Neural cell (in vitro differentiated cells): ENCODE measurements around the gene MCOLN3. TPM values are rescaled to one million over a fixed set of nuclear protein-coding genes. Genes with fewer than 3 reads are reported as not detected.
A peak's percentile ranks its signal among the peaks of the same experiment; 100 is the strongest.

ENCODE experiments used
- H2AFZ ChIP-seq: fragments of 200-600, 300-800 bp; sonication (generic), shearing (Covaris generic); 2 replicates; pipeline ENCODE4 v1.6.0; 2014; ENCODE audit warnings: low read depth, mild to moderate bottlenecking, antibody characterized with exemption, low read length, moderate library complexity
- H3F3A ChIP-seq: fragments of 200-600 bp; shearing (Covaris generic); 2 replicates; pipeline ENCODE4 v1.6.1; 2016; ENCODE audit warnings: mild to moderate bottlenecking, moderate library complexity, mixed read lengths, antibody characterized with exemption, low read length; ENCODE audit not compliant: insufficient read depth, poor library complexity, severe bottlenecking
- H3K27ac ChIP-seq: fragments of 200-600, 300-800 bp; sonication (generic), shearing (Covaris generic); 2 replicates; pipeline ENCODE4 v1.5.1; 2014; ENCODE audit warnings: mild to moderate bottlenecking, low read length, moderate library complexity
- H3K27me3 ChIP-seq: fragments of 300-800, 200-600 bp; sonication (generic), shearing (Covaris generic); 2 replicates; pipeline ENCODE4 v1.6.0; 2014; ENCODE audit warnings: mild to moderate bottlenecking, low read depth, low read length, moderate library complexity; ENCODE audit not compliant: insufficient read depth
- H3K36me3 ChIP-seq: fragments of 300-800, 200-600 bp; sonication (generic), shearing (Covaris generic); 2 replicates; pipeline ENCODE4 v1.5.1; 2014; ENCODE audit warnings: mild to moderate bottlenecking, antibody characterized with exemption, low read length, moderate library complexity; ENCODE audit not compliant: insufficient read depth
- H3K4me2 ChIP-seq: fragments of 300-800, 200-600 bp; sonication (generic), shearing (Covaris generic); 2 replicates; pipeline ENCODE4 v1.6.0; 2014; ENCODE audit warnings: mild to moderate bottlenecking, low read length
- H3K4me3 ChIP-seq: fragments of 300-800, 200-600 bp; sonication (generic), shearing (Covaris generic); 2 replicates; pipeline ENCODE4 v1.5.1; 2014; ENCODE audit warnings: mild to moderate bottlenecking, low read length, moderate library complexity
- H3K79me2 ChIP-seq: fragments of 200-600 bp; shearing (Covaris generic); replicated peaks from 2 replicates; pipeline ENCODE4 v1.6.0; 2014; ENCODE audit warnings: mild to moderate bottlenecking, low read length, moderate library complexity; ENCODE audit not compliant: insufficient read depth
- H3K9ac ChIP-seq: fragments of 300-800, 200-600 bp; sonication (generic), shearing (Covaris generic); 2 replicates; pipeline ENCODE4 v1.6.1; 2016; ENCODE audit warnings: mild to moderate bottlenecking, low read length, mixed read lengths
- H3K9me2 ChIP-seq: fragments of 200-600 bp; shearing (Covaris generic); 2 replicates; pipeline ENCODE4 v1.6.1; 2016; ENCODE audit warnings: mild to moderate bottlenecking, low read length, mixed read lengths; ENCODE audit not compliant: insufficient read depth
- H3K9me3 ChIP-seq: fragments of 200-600, 300-800 bp; sonication (generic), shearing (Covaris generic); 2 replicates; pipeline ENCODE4 v1.6.1; 2016; ENCODE audit warnings: mild to moderate bottlenecking, mixed run types, low read length, moderate library complexity, mixed read lengths
- H4K20me1 ChIP-seq: fragments of 200-600 bp; shearing (Covaris generic); 2 replicates; pipeline ENCODE4 v1.6.1; 2016; ENCODE audit warnings: mild to moderate bottlenecking, mixed run types; ENCODE audit not compliant: insufficient read depth
- CTCF ChIP-seq: fragments of 450-650 bp; IDR thresholded peaks from 2 replicates; pipeline ENCODE4 v1.5.1; 2014; ENCODE audit warnings: antibody characterized with exemption, mild to moderate bottlenecking, moderate library complexity; ENCODE audit not compliant: poor library complexity, severe bottlenecking
- EP300 ChIP-seq: fragments of 450-650 bp; conservative IDR thresholded peaks from 2 replicates; pipeline ENCODE4 v1.6.1; 2014; ENCODE audit warnings: antibody characterized with exemption, mild to moderate bottlenecking, moderate library complexity; ENCODE audit not compliant: poor library complexity, severe bottlenecking
- EZH2 ChIP-seq: fragments of 200-600, 300-800 bp; shearing (Covaris generic), sonication (generic); IDR thresholded peaks from 2 replicates; pipeline ENCODE4 v1.6.1; 2014; ENCODE audit warnings: antibody characterized with exemption, low read length, borderline replicate concordance, mild to moderate bottlenecking; ENCODE audit not compliant: insufficient read depth, poor library complexity, severe bottlenecking
- MXI1 ChIP-seq: fragments of 450-650 bp; conservative IDR thresholded peaks from 2 replicates; pipeline ENCODE4 v1.6.1; 2014; ENCODE audit warnings: antibody characterized with exemption, mild to moderate bottlenecking; ENCODE audit not compliant: poor library complexity, severe bottlenecking
- POLR2AphosphoS5 ChIP-seq: IDR thresholded peaks from 2 replicates; pipeline ENCODE4 v1.6.1; 2012
- RAD21 ChIP-seq: fragments of 450-650 bp; conservative IDR thresholded peaks from 2 replicates; pipeline ENCODE4 v1.6.1; 2014; ENCODE audit warnings: antibody characterized with exemption, mild to moderate bottlenecking, moderate library complexity
- SMC3 ChIP-seq: fragments of 450-650 bp; conservative IDR thresholded peaks from 2 replicates; pipeline ENCODE4 v1.6.1; 2014; ENCODE audit warnings: antibody characterized with exemption, mild to moderate bottlenecking, moderate library complexity; ENCODE audit not compliant: poor library complexity
- TAF1 ChIP-seq: IDR thresholded peaks from 2 replicates; pipeline ENCODE4 v1.6.1; 2012; ENCODE audit warnings: low read depth
- polyA minus RNA-seq: library from RNA; depleted of rRNA, polyadenylated mRNA; stranded (reverse); fragments of >200 nt; gene quantifications from 2 replicates; pipeline ENCODE4 v1.2.3, GENCODE V29; 2014
- polyA plus RNA-seq: library from polyadenylated mRNA; depleted of rRNA; stranded (reverse); fragments of >200 nt; gene quantifications from 2 replicates; pipeline ENCODE4 v1.2.3, GENCODE V29; 2014
- TF ChIP-seq, protein P1 (sequence below): IDR thresholded peaks from 2 replicates; pipeline ENCODE4 v1.6.1; 2012; ENCODE audit warnings: borderline replicate concordance

The MCOLN3 gene
- 0.20 TPM in 1 of 2 replicates, not detected in the other for polyA plus RNA-seq
- not detected in 2 replicates for polyA minus RNA-seq

GRCh38 chr1:85048296-85049064 is at the start of gene MCOLN3:
Gene MCOLN3, minus strand, starts transcription at chr1:85048500. Its CDS starts 3,140 bp downstream, at chr1:85045360.
- Histone ChIP-seq H3K4me3 (peak within 1 kb of the TSS; percentile 65), H3K4me2 (no peak within 1 kb of the TSS), H3F3A (no peaks in the 10 kb centered on the region), H3K9me2 (no peaks in the 10 kb centered on the region), H3K36me3 (no peaks in the 10 kb centered on the region), H3K27ac (no peak within 1 kb of the TSS), H2AFZ (no peak within 1 kb of the TSS), H4K20me1 (no peaks in the 10 kb centered on the region), H3K27me3 (peaks cover 75% of the 10 kb centered on the region), H3K9ac (no peak within 1 kb of the TSS), H3K79me2 (no peaks in the 10 kb centered on the region), H3K9me3 (no peaks in the 10 kb centered on the region)
- TF ChIP-seq, protein P1, sequence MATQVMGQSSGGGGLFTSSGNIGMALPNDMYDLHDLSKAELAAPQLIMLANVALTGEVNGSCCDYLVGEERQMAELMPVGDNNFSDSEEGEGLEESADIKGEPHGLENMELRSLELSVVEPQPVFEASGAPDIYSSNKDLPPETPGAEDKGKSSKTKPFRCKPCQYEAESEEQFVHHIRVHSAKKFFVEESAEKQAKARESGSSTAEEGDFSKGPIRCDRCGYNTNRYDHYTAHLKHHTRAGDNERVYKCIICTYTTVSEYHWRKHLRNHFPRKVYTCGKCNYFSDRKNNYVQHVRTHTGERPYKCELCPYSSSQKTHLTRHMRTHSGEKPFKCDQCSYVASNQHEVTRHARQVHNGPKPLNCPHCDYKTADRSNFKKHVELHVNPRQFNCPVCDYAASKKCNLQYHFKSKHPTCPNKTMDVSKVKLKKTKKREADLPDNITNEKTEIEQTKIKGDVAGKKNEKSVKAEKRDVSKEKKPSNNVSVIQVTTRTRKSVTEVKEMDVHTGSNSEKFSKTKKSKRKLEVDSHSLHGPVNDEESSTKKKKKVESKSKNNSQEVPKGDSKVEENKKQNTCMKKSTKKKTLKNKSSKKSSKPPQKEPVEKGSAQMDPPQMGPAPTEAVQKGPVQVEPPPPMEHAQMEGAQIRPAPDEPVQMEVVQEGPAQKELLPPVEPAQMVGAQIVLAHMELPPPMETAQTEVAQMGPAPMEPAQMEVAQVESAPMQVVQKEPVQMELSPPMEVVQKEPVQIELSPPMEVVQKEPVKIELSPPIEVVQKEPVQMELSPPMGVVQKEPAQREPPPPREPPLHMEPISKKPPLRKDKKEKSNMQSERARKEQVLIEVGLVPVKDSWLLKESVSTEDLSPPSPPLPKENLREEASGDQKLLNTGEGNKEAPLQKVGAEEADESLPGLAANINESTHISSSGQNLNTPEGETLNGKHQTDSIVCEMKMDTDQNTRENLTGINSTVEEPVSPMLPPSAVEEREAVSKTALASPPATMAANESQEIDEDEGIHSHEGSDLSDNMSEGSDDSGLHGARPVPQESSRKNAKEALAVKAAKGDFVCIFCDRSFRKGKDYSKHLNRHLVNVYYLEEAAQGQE: no peak
- TF ChIP-seq POLR2AphosphoS5: peak; percentile 5
- no peak for TF ChIP-seq EP300
- no peak for TF ChIP-seq TAF1
- TF ChIP-seq CTCF: no peak
- TF ChIP-seq RAD21: no peak
- peak; percentile 66 for TF ChIP-seq EZH2
- no peak for TF ChIP-seq MXI1
- no peak for TF ChIP-seq SMC3

GRCh38 chr1:85093644-85094043 is 45.3 kb upstream of the MCOLN3 start:
- H3K27me3 ChIP-seq: no peaks in the 10 kb centered on the region
- no peaks in the 10 kb centered on the region for H3K9me2 ChIP-seq
- H3K4me3 ChIP-seq: no peak overlapping the region
- H3K4me2 ChIP-seq: no peak overlapping the region
- H4K20me1 ChIP-seq: no peaks in the 10 kb centered on the region
- H3K36me3 ChIP-seq: no peaks in the 10 kb centered on the region
- H3F3A ChIP-seq: no peaks in the 10 kb centered on the region
- H2AFZ ChIP-seq: no peak overlapping the region
- no peaks in the 10 kb centered on the region for H3K9me3 ChIP-seq
- H3K9ac ChIP-seq: no peak overlapping the region
- no peak for TF ChIP-seq TAF1
- no peak for TF ChIP-seq EP300
- no peak for TF ChIP-seq MXI1
- TF ChIP-seq CTCF: no peak
- TF ChIP-seq EZH2: no peak
- TF ChIP-seq POLR2AphosphoS5: no peak
- TF ChIP-seq, protein P1: no peak
- TF ChIP-seq SMC3: no peak
- TF ChIP-seq RAD21: no peak
- no peaks in the 10 kb centered on the region for H3K79me2 ChIP-seq
- H3K27ac ChIP-seq: no peak overlapping the region
